ENCODE results near the gene LRP10.
"Not testable (repeated sequence)": the region's sequence is repeated elsewhere in the genome, so short reads cannot be mapped to it uniquely, and the experiment has no call there.

Gene LRP10

DNA sequence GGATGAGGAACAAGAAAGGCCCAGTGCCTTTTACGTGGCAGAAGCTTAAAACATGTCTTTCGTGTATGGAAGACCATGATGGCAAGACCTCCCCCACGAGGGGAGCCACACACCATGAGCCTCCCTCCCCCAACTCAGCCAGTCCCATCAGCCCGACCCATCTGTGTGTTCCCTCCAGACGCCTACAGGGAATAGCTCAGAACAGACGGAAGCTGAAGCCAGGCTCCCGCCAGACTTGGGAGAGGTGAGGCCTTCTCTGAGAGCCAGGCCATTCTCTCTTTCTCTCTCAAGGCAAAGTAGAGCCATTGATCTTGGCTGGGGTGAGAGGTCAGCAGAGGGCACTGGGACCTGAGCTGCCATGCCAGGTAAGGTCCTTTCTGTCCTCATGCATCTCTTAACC is 20.9 kb downstream of the LRP10 start:
- no peak for DNase-seq

DNA sequence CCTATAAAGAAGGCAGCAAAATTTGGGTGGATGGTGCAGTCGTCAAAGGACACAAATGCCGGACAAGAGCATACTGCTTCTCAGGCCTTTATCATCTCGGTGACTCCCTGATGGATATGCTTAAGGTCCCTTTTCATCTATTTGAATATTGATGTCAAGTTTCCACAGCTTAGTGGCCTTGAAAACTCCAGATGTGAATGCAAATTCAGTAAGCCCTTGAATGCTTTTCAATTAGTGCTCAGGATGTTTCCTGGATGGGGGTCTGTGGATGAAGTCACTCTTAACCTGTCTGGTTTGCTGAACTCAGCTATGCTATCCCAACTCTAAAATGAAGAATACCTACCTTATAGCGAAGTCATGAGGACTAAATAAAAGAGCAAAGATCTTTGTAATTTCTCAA is 22.2 kb downstream of the LRP10 start:
- no peak for DNase-seq

DNA sequence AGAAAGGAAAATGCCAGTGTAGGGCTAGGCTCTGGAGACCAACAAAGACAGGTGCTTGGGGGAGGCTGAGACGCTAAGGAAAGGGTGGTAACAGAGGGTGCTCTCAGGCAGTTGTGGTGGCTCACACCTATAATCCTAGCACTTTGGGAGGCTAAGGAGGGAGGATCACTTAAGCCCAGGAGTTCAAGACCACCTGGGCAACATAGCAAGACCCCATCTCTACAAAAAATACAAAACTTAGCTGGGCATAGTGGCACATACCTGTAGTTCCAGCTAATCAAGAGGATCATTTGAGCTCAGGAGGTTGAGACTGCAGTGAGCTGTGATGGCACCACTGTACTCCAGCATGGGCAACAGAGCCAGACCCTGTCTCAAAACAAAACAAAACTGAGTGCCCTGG is 23.9 kb downstream of the LRP10 start:
- no peak for DNase-seq

DNA sequence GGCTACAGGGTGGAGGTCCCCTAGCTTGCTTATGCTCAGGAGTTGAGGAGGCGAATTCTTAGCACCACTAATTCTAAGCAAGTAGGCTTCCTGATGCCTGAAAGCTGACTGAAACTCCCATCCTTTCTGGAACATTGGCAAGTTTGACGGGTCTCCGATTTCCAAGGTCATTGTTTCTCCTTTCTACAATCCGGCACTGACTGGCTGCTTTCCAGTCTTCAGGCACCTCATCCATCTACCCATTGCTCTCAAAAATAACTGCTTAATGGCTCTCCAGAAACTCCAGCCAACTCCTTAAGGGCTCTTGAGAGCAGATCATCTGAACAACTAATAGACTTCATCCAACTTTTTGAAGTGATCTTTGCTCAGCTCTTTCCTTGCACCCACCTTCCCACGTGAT is 24.8 kb downstream of the LRP10 start:
- DNase-seq, result no peak

DNA sequence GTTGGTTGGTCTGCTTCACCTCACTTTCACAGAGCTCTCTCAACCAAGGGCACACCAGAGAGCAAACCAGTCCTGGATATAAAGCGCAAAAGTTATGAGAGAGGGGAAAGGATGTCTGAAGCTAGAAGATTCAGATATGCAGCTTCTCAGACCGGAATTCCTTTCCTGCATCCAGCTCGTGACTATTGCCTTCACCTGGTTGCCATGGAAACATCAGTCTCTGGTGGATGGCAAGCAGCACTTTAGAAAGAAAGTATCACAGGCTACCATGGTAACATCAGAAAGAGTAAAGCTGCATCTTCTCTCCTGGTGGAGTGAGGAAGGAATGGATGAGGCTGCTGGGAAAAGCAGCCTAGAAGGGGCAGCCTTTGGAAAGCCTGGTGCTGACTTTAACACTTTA is 25.2 kb downstream of the LRP10 start:
- DNase-seq, result no peak

DNA sequence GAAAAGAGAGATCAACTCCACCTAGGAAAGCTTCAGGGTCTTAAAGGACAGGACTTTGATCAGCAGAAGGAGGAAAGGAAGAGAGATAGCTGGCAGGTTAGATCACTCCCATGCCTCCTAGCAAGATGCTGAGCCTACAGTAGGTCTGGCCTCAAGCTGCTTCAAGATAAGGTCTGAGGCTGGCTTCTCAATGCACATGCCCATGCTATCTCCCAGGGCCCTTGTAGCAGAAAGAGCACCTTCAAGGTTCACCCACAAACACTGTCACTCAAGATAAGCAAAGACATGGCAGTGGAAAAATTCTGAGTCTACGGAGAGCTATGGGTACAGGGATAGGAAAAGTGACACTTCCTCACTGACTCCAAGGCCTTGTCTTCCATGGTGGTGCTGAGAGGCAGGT is 25.8 kb downstream of the LRP10 start:
- DNase-seq, result no peak

DNA sequence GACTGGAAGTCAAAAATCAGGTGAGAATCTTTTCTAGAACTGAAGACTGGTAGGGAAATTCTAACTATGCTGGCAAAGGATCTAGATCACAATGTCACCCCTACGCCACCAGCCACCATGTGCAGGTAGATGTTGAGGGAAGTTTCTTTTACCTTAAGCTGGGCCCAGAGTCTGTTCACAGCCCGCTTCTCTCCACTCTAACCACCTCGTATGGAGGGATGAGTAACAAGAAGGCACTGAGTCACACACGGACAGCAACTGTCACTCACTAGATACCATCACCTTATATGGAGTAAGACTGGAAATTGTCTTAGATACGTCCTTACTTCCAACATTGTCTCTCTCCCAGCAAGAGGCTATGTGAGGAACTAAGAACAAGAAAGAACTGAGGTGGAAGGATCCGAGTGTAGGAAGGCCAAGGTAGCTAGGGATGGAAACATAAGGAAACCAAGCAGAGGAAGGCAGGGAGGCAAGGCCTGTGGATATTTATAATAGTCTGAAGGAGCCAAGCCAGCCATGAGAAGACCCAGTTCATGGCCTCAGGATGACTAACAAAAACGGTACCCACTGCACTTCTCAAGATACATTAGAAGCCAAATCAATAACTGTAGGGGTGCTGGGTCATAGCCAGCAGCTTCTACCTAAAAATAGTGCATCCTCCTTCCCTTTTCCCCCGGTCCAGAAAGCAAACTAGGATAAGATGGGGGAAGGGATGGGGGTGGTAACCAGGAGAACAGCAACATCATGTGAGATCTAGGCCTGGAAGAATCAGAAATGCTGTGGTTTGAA is 27.0 kb downstream of the LRP10 start:
- DNase-seq, result no peak

DNA sequence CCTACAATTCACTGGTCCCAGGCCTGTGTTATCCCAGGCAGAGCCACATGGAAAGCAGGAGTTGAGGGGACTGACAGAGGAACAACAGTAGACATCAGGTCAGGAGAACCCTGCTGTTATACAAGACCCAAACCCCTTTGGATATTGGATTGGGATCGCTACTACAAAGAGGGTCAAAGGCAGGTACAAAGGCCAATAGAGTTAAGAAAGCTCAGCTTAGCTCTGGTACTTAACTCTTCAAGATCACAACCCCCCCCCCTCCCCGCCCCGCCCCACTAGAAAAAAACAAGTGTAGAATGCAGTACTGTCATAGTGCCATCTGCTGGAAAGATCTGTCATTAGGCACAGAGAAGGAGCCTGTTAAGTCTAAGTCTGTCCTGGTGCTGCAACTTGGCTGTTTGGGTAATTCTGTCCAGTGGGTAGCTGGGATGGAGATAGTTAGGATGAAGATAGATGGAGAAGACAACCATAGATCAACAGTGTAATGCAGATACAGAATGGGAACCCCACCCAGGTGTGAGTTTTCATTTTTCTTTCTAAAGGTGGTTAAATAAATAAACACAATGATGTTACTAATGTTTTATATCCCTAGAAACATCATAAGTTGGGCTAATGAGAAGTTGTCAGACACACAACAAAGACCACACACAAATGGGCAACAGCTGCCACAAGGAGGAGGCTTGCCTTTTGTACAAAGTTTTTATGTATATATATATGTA is 28.7 kb downstream of the LRP10 start:
- no peak for DNase-seq

DNA sequence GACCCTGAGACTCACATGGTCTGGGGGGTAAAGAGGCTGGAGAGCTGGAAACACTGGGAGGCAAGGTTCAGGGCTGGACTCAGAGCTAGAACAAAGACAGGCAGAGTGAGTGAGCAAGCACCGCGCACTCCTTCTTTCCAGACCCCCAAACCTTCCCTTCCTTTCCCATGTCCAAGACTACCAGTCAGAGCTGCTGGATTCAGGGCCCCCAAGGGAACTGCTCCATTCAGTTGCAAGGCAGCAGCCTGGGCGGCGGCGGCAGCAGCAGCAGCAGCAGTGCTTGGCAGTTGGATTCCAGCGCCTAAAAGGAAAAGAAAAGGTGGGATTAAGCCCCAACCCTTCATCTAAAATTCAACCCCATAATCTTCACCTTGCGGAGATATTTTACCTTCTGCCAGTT is 30.3 kb downstream of the LRP10 start:
- DNase-seq, result no peak

DNA sequence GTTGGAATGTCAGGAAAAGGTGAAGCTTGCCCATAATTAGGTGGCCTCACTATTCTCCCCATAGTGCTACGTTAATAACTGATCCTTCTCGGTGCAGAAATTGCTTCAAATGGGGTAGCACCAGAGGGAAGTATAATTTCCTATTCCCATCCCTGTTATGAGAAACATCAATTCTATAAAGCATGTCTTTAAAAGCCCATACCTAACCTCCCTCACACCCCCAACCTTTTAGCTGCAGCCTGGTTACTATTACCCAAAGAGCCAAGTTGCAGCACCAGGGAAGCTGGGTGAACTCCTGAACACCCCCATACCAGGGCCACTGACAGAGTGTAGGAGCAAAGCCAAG is 32.2 kb downstream of the LRP10 start:
- DNase-seq, result no peak

DNA sequence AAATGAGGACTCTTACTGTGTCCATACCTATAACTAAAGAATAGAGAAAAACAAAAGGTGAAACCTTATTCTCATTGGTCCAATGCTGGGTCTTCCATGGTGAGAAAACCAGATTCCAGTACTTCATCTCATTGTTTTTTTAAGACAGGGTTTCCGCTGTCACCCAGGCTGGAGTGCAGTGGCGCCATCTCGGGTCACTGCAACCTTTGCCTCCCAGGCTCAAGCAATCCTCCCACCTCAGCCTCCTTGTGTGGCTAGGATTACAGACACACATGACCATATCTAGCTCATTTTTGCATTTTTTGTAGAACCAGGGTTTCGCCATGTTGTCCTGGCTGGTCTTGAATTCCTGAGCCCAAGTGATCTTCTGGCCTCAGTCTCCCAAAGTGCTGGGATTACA is 34.1 kb downstream of the LRP10 start:
- DNase-seq, result no peak

DNA sequence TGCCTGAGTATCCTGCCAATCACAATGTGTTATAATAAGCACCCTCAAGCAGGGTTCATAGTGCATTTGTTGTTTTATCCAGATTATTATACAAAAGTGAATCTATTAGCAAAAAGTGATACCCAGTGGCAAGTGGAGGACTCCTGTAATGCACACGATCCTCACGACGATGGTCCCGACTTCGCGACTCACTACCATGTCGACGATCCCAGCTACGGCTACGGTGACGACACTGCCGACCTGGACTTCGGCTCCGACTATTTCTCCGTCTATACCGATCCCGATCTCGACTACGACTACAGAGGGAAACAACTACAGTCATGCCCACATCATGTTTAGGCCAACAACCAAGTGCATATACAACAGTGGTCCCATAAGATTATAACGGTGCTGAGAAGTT is 34.5 kb downstream of the LRP10 start:
- DNase-seq, result no peak

DNA sequence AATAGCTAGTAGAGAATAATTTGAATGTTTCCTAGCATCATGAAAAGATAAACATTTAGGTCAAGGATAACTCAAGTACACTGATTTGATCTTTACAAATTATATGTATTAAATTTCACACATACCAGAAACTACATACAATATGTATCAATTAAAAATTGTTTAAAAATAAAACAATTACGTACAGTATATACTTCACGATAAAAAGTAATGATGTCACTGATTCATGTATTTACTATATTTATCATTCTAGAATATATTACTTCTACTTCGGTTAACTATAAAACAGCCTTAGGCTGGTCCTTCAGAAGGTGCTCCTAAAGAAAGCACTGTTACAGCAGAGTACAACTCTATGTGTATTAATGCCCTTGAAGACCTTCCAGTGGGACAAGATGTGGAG is 35.9 kb downstream of the LRP10 start:
- no peak for DNase-seq

DNA sequence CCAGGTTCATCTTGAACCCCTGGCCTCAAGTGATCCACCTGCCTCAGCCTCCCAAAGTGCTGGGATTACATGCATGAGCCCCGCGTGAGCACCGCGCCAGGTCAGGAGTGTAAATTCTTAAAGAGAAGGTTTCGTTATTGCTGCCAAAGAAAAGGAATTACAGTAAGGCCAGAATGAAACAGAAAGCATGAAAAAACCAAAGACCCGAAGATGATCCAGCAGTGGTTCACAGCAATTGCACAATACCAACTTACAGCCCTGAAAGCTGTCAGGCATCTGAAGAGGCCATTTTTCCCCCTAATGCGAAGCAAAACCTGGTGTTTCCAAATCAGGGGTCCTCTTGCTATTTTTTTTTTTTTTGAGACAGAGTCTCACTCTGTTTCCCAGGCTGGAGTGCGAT is 37.1 kb downstream of the LRP10 start:
- DNase-seq, result no peak

DNA sequence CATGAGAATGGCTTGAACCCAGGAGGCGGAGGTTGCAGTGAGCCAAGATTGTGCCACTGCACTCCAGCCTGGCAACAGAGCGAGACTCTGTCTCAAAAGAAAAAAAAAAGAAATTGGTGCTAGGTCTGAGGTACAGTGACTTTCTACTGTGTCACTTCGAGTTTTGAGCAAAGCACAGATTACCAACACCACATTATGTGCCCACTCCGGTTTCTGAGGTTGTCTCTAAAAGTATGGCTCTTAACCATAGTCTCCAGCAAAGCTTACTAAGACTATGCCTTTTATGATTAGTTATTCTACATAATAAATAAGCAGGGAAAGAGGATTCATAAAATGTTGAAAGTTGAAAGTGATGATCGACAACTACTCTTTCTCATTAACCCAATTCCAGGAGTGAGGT is 39.4 kb downstream of the LRP10 start:
- no peak for DNase-seq

DNA sequence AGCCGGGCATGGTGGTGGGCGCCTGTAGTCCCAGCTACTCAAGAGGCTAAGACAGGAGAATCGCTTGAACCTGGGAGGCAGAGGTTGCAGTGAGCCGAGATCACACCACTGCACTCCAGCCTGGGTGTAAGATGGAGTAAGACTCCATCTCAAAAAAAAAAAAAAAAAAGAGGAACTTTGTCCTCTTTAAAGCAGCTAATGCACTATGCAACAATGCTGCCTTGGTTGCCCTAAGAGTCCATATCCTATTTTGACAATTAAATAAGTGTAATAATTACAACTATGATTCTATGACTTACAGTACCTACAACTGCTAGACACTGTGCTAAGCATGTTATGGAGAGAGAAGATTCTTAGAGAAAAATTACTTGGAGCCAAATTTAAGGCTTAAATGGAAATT is 43.3 kb downstream of the LRP10 start:
- DNase-seq, result not testable (repeated sequence)

DNA sequence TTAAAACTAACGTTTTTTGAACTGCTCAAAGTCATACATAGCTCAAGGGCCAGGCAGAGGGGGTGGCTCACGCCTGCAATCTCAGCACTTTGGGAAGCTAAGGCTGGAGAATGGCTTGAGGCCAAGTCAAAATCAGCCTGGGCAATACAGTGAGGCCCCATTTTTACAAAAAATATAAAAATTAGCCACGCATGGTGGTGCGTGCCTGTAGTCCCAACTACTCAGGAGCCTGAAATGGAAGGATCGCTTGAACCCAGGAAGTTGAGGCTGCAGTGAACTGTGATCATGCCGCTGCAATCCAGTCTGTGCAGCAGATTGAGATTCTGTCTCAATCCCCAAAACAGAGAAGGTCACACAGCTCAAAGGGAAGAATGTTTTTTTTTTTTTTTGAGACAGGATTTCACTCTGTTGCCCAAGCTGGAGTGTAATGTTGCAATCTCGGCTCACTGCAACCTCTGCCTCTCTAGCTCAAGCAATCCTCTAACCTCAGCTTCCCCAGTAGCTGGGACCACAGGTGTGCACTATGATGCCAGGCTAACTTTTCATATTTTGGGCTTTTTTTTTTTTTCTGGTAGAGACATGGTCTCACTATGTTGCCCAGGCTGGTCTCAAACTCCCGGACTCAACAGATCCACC is 44.5 kb downstream of the LRP10 start:
- no peak for DNase-seq

DNA sequence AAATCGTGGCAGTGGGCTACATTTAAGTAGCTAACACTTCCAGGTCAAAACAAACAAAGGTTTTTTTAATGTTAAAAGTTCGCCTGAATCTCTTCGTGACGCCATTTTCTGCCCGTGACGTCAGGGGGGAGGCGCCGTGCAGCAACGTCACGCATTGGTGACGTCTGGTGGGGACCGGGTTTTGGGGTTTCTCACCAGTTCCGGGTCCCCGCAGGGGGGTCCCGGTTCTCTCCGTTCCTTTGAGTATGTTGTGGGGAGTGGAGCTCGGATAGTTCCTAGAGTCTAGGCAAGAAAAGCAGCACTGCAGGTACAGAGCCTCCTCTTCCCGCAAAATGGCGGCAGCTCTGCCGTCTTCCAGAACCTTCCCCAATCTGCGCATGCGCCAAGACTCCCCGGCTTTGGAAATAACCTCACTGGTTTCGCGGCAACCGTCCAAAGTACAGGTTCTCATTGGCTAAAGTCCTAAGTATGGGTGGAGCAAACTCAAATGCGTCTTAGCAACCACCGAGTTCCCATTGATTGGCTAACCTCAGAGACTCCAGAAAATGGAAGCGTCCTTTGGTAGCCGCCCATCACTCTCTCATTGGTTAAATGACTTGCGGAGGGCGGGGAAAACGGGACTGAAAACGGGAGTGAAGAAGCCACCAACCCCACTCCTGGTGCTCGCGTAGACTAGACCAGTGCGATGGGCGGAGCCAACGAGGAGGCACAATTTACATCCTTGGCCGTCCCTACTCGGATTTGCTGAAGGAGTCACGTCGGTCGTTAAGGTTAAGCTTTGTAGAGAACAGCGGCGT is 47.5 kb downstream of the LRP10 start, which contains the start of gene RBM23:
TSS of gene RBM23 (minus strand) at position 346 of the 797 bp plus-strand sequence.
- DNase-seq, result peak; percentile 100

DNA sequence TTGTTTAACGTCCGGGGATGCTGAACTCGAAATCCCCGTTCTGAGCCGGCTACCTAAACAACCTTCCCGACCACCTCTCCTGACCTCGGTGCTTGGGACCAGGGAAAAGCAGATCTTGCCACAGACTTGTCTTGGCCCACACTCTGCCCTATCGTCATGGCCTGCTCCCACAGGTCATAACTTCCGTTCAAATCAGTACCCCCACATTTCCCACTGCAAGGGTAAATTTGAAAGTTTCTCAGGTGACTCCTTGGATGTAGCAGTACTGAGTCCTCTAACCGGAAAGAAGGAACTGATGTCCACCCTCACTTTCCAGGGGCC is 48.0 kb downstream of the LRP10 start:
- DNase-seq, result no peak

DNA sequence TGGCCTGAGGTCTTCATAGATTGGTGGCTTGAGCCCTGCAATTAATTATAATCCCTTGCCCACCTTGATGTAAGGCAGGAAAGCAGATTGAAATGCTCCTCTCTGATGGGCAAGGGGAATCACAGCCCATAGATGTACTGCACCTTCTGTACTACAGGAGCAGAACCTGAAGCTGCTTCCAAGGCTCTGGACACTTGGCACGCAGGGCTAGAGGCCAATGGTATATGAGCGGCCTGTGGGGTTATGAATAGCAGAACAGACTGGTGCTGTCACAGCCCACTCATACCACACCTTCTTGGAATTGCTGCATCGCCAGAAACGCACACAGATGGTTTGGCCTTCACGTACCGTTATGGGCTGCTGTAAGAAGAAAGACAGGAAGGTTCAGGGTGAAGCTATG is 49.2 kb downstream of the LRP10 start:
- no peak for DNase-seq

DNA sequence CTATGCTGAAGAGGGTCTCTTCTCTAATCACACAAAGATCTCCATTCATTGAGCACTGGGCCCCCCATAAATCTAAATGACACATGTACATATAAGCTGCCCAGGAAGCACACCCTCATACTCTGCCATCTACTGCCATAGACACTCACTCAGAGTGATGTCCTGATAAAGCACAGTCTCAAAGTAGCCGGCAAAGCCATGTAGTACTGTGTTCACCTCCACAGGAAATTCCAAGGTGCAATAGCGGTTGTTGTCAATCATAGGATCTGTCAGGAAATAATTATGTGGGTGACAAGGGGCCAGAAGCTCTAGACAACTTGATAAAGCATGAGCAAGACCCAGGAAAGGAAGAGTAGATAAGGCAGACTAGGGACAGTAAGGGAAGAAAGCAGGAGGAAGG is 50.8 kb downstream of the LRP10 start:
- DNase-seq, result no peak

DNA sequence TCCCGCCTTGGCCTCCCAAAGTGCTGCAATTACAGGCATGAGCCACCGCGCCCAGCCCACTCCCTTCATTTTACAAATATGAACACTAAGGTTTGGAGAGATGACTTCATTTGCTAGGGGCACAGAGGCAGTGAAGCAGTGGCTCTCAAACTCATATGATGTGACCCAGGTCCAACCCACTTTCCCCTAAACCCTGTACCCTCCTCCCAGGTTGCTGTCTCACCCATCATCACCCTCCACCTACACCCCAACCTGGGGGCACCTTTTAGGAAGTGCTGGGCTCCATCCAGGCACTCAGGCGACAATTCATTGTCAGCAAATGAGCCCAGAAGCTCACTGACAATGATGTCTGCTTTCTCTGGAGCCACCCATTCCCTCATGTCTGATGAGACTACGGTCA is 52.2 kb downstream of the LRP10 start:
- DNase-seq, result no peak

DNA sequence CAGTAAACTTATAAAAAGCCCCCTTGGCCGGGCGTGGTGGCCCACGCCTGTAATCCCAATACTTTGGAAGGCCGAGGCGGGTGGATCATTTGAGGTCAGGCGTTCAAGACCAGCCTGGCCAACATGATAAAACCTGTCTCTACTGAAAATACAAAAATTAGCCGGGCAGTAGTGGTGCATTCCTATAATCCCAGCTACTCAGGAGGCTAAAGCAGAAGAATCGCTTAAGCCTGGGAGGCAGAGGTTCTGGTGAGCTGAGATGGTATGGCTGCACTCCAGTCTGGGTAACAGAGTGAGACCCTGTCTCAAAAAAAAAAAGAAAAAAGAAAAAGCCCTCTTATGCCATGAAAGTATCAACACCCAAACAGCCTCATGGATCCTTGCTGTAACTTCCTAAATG is 54.0 kb downstream of the LRP10 start:
- DNase-seq, result no peak

DNA sequence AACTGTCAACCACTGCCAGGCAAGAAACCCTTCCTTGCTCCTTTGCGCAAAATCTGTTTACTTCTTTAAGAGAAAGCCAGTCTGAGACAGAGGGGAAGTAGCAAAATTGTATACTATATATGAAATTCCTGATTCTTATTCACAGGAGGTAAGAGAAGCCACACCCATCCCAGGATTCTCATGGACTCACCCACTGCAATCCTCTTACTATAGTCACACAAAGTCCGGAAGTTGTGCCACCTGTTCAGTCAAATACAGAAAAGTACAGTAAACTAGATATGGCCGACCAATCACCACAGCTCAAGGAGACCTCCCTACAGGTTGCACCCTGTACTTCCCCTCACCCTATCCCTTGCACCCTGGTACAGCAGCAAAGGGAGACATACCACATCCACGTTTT is 54.8 kb downstream of the LRP10 start:
- no peak for DNase-seq
